Measurements from ENCODE around the gene IRF7.
"Not testable (repeated sequence)": the region's sequence is repeated elsewhere in the genome, so short reads cannot be mapped to it uniquely, and the experiment has no call there.

The IRF7 gene

DNA sequence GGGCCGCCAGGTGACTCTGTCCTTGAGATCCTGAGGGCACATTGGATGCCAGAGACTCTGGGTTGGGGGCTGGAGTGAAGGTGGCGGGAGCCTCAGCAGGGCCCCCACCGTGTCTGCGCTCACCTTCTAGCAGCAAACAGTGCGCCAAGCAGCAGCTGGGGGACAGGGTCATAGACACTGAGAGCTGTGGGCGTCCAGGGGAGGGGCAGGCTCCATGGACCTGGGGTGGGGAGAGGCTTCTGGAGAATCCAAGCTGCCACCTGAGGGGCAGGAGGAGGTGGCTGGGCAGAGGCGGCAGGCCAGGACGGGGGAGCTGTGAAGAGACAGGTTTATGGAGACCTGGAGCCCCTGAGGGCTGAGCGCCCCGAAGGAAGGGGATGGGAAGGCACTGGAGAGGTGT, 31.5 kb downstream of the IRF7 start:
- DNase-seq (ENCODE audit: low read depth in 2 of 2, low spot score in 1 of 2) = no peak

DNA sequence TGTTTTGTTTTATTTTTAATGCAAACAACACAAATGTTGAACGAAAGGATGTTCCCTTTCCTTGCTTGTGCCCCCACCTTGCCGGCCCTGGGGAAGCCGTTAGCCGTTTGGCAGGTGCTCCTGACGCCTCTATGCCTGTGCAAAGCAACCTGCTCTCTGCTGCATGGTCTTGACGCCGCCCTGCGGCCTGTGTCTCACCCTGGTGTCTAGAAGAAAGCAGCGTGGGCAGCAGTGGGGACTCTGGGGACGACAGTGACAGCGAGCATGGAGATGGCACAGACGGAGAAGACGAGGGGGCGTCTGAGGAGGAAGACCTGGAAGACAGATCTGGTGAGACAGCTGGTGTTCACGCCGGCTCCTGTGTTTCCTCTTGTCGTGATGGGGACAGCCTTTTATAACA, 34.0 kb downstream of the IRF7 start:
- DNase-seq (ENCODE audit: low read depth in 2 of 2, low spot score in 1 of 2) = no peak

DNA sequence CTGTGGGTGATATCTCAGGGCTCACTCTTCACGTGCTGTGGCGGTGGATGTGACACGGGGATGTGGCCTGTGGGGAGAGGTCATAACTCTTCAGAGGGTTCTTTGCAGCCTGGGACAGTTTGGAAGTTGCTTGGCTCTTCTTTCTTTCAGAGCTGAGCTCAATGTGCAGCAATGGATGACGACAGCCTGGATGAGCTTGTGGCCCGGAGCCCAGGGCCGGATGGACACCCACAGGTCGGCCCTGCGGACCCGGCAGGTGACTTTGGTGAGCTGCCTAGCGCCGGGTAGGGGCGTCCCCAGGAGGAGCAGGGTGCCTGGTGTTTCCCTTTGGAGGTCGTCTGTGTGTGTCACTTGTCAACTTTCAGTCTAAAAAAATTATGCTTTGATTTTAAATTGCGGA, 34.4 kb downstream of the IRF7 start:
- no peak for DNase-seq (ENCODE audit: low read depth in 2 of 2, low spot score in 1 of 2)

DNA sequence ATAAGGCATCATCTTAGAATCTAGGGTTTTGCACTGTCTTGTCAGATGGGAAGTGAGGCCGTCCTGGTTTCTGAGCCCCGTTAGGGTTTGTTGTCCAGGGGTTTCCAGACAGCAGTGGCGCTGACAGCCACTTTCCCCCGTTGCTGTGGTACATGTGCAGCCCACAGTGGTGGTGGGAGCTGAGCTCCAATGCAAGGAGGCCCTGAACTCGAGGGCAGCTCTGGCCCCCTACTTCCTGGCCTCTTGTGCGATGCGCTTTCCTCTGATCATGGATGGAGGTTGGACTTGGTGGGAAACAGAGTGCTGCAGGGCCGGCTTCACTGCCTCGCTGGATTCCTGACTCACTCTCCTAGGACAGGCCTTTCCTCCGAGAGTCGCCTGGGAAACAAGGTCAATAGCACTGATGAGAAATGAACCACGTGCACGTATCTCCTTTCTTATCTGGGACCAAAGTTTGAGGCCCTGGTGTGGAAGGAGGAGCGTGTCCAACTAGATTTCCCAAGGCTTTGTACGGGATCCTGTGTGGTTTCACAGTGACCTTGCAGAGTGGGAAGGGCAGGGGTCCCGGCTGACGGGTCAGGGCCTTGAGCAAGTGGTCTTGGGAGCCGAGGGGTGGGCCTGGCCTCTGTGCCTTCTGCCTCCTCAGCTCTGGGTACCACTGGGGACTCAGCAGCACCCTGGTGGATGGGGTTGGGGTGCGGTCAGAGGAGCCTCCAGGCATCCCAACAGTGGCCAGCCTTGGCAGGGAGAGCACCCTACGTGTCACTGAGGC, 35.7 kb downstream of the IRF7 start:
- DNase-seq (ENCODE audit: low read depth in 2 of 2, low spot score in 1 of 2) = no peak

DNA sequence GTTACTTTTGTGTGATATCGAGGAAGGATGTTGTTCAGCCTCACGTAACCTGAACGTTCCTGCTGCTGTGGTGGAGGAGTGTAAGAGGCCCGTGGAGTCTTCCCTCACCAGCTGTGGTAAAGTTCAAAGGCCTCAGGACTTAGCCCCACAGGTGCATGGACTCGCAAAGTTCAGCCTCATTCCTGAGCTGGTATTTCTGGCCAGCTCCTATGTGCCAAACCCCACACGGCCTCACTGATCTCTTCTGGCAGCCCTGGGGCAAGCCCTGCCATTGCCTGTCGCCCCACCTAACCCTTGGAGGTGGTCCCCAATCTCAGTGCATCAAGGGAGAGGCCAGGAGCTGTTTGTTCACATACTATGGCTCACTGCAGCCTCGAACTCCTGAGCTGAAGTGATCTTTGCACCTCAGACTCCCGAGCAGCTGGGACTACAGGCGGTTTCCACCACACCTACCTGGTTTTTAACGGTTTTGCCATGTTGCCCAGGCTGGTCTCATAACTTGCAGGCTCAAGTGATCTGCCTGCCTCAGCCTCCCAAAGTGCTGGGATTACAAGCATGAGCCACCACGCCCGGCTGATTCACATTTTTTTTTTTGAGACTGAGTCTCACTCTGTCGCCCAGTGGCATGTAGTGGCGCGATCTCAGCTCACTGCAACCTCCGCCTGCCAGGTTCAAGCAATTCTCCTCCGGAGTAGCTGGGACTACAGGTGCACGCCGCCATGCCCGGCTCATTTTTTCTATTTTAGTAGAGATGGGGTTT, 37.3 kb downstream of the IRF7 start:
- DNase-seq (ENCODE audit: low read depth in 2 of 2, low spot score in 1 of 2) = no peak

DNA sequence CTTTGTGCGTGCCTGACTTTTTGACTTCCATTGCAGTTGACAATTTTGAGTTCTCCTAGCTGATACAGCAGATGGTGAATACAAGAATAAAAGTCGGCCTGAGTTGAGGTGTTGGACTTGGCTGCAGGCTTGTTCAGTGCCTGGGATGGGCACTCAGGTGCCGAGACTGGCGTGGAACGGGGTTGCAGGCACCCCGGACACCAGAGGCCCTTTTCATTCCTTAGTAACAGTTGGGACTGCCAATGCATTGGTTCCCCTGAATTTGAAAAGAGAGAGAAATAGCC, 38.2 kb downstream of the IRF7 start:
- DNase-seq (ENCODE audit: low read depth in 2 of 2, low spot score in 1 of 2) = no peak

DNA sequence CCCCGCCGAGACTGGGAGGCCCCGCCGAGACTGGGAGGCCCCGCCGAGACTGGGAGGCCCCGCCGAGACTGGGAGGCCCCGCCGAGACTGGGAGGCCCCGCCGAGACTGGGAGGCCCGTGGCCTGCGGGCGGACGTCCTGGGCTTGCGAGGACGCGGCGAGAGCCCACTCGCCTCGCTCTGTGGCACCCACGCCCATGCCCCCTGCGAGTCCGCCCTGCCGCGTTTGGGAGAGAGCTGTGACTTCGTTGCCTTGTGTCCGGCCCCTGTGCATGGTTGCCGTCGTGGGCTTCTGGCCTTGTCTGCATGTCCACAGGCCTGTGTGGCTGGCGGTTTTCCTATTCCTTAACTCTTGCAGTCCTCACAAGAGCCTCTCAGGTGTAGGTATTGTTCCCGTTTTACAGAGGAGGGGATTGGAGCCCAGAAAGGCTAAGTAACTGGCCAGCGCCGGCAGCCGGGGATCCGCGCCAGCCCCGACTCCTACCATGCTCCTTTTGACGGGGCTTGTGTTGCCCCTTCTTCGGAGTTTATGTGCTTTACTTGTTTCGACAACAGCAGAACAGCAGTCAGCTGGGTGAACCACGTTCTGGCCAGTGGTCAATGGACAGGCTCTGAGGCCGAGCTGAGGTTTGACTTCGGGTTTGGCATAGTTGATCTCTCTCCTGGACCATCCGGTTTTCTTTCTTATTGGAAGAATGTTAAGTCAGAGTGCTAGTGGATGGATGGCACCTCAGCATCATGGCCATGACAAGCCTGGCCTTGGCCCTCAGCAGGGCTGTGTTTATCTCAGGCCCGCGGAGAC, 38.7 kb downstream of the IRF7 start:
- DNase-seq (ENCODE audit: low read depth in 2 of 2, low spot score in 1 of 2) = no peak

DNA sequence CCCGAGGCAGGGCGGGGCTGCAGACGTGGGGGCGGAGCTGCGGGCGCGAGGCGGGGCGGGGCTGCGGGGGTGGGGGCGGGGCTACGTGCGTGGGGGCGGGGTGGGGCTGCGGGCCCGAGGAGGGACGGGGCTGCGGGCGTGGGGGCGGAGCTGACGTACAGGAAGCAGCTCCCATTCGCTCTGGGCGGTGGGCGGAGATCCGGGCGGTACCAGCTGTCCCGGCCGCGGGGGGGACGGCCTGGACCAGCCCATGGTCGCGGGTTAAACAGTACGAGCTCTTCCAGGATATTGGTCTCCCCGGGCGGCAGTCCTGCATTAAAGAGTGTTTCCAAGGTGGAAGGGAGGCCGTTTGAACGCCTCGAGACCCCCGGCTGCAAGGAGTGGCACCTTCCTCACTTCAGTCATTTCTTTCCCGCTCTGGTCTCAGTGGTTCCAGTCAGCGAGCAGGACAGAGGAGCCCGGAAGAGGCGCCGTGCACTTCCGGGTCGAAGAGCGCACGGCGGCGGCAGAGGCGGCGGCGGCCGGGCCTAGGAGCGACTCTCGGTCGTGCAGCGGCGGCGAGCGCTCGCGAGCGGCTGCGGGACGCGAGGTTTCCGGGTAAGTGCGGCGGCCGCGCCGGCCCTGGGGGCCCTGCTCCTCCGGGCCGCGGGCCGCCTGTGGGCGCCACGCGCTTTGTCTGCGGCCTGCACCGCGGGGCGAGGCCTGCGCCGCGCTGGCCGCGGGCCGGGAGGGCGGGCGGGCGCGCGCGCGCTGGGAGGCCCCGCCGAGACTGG, 39.6 kb downstream of the IRF7 start, which contains the start of gene PHRF1:
TSS of gene PHRF1 (plus strand) at position 475 of the 773 bp plus-strand sequence. CDS start 5,043 bp downstream, outside the sequence.
- DNase-seq (ENCODE audit: low read depth in 2 of 2, low spot score in 1 of 2) = peak; percentile 91 to 96

DNA sequence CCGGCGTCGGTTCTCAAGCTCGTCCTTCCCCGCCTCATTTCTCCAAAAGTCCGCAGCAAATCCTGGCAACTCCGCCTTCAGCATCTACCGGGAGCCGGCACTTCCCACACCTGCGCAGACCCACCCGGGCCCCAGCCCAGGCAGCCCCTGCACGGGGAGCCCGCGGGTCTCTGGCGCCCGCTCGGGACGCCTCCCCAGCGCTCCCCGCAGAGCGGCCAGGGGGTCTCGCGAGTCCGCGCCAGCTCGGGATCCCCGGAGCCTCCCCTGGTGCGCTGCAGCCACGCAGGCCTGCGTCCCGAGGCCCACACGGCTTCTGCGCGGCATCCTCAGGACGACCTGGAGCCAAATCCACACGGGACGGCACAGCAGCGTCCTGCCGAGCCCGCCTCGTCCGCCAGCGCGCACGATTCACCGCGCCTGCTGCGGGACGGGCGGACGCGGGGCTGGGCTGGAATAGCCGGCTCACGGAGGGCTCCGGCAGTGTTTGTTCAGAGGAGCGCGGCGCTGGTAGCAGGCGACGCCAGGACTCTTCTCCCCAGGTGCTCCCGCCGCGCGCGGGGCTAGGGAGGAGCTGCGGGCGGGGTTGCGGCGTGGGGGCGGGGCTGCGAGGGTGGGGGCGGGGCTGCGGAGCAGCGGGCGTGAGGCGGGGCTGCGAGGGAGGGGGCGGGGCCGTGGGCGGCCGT, 40.3 kb downstream of the IRF7 start:
- no peak for DNase-seq (ENCODE audit: low read depth in 2 of 2, low spot score in 1 of 2)

DNA sequence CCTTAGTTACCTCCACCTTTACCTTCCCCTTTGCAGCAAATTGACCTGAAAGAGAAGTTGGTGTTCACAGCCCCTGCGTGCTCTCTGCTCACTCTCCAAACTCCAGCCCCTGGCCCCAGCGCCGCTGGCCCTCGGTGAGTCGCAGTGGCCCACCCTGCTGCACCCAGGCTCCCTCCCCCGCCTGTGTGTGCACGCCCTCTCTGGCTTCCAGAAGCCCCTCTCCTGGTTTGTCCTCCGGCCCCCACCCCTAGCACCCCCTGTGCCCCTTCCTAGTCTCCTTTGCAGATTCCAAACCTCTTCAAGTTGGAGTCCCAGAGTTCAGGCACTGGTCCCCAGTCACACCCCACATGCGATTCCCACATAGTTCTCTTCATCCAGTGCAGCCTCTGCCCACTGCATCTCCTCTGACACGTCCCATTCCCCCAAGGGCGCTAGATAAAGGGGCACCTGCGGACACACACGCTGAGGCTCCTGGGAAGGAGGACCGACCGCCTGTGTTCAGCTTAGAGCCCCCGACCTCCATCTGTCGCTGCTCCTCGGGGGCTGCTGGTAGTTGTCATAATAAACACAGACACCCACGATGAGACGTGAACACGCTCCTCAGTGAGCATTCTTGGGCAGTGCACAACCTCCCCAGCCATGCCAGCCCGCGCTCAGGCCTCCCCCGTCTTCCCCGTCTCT, 41.0 kb downstream of the IRF7 start:
- no peak for DNase-seq (ENCODE audit: low read depth in 2 of 2, low spot score in 1 of 2)

DNA sequence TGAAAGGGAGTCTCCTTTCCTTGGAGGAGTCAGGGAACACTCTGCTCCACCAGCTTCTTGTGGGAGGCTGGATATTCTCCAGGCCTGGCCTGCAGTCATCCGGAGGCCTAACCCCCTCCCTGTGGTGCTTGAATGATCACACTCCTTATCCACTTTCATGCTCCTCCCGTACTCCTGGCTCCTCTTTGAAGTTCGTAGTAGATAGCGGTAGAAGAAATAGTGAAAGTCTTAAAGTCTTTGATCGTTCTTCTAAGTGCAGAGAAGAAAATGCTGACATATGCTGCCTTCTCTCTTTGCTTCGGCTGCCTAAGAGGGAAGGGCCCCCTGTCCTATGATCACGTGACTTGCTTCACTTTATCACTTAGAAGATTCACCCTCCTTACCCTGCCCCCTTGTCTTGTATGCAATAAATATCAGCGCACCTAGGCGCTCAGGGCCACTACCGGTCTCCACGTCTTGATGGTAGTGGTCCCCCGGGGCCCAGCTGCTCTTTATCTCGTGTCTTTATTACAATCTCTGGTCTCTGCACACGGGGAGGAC, 41.6 kb downstream of the IRF7 start:
- DNase-seq (ENCODE audit: low read depth in 2 of 2, low spot score in 1 of 2) = not testable (repeated sequence)

DNA sequence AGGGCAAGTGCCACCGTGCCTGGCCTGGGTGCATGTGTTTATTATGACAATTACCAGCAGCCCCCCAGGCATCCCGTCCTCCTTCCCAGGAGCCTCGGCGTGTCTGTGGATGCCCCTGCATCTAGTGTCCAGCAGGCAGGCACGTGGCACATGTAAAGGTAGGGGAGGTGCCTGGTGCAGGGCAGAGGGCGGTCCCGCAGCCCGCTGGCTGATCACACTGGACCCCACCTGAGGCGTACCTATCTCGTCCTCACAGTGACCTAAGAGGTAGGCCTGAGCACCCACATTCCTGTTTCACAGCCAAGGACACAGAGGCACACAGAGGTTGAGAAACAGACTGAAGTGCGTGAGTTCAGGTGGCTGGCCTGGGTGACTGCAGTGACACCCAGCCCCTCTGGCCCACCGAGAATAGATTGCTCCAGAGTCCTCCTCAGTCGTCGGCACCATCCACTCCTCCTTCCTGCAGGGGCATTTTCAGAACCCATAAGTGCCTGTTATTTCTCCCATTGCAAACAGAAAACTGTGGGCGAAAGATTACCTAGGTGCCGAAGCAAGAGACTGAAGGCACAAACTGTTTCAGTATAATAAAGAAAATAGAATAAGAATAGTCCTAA, 42.5 kb downstream of the IRF7 start:
- DNase-seq (ENCODE audit: low read depth in 2 of 2, low spot score in 1 of 2) = no peak

DNA sequence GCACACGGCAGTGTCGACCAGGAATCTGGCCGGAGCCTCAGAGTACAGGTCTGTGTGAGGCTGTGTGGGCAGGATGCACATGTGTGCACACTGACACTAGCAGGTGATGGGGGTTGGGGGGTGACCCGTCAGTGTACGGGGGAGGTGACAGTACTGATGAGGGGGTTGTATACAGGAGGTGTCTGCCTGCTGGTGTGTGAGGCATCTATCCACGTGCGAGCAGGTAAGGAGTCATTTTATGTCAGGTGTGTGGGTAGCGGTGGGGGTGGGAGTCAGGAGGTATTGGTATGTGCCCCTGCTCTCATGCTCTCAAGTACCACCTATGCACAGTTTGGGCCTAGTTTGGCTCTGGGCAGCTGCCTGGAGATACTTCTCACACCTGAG, 44.0 kb downstream of the IRF7 start:
- DNase-seq (ENCODE audit: low read depth in 2 of 2, low spot score in 1 of 2) = no peak

DNA sequence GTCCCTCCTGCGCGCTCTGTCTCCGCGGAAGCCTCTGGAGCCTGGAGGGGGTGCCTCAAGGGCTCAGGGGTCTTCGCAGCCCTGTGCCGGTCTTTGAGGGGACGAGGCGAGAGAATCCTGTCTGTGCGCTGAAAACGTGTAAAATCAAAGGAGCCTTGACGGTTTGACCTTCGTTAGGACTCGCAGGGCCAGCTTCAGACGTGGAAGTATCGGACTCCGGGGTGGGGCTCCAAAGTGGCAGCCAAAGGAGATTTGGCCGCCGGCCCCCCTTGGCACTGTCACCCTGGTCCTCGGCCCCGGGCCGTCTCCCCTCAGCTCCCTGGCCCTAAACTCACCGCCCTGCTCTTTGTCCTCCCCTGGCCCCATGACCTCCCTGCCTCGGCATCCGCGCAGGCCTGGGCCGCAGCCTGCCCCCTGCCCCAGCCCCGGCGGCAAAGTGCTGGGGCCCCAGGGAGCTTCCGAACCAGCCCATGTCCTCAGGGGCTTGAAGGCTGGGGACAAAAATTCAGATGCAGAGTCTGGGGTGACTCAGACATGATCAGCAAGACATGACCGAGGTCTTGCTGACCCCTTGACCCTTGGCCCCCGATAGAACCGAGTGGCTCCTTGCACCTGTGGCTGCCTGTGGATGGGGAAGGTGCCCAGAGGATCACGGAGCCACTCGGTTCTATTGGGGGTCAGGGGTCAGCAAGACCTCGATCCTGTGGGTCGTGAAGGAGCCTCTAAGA, 46.4 kb downstream of the IRF7 start:
- no peak for DNase-seq (ENCODE audit: low read depth in 2 of 2, low spot score in 1 of 2)

DNA sequence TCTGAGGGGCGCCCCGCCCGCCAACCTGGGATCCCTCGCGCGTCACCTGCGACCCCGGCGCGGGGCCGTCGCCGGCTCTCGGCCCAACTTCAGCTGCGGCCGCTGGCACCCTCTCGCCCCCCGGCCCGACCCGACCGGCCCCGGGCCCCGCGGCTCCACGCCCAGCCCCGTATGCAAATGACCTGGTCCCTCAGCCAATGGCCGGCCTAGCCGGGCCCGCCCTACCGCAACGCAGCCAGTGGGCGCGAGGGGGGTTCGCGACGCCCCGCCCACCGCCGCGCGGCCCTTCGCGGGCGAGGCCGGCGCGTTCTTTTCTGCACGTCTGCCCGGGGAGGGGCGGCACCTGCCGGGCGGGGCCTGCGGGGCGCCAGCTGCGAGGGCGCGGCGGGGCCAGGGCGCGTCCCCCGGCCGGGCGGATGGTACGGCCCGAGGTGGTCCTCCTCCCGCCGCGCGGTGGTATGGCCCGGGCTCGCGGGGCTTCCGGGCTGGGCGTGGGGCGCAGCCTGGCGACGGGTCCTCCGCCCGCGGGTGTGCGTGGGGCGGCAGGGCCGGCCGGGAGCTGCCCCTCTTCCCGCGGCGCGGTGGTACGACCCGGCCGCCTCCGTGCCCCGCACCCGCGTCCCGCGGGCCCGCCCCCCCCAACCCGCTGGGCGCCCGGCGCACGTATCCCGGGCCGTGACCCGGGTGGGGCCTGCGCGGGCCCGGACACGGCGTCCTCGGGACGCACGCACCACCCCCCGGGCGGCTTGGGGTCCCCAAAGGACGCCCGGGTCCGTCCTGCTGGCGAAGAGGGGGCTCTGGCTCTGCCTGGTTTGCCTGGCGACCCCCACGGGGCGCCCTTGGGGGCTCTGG, 47.2 kb downstream of the IRF7 start:
- peak; percentile 63 to 76 for DNase-seq (ENCODE audit: low read depth in 2 of 2, low spot score in 1 of 2)

DNA sequence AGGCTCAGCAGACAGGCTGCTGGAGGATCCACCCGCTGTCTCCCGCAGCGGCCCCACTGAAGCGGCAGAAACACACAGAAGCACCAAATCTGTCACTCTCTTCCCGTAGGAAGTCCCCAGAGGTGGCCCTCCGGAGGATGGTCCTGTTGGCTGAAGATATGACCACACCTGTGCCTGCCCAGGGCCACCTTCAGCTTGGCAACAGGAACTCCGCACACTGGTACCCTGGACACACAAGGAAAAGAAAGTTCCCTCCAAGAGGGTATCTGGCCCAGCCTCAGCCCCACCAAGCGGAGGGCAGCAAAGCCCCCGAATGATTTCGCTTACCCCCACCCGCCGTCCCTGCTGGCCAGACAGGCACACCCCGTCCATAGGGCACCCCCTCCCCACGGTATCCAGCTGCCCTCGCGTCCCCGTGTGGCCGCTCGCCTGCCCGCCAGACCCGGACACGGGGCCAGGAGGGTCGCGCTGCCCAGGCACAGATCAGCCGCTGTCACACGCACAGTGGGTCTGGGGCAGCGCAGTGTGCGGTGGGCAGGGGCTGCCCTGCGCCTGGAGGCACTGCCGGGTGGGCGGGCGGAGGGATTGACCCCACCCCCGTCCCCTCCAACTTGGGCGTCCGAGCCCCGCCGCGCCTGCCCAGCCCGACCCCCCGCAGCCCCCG, 48.0 kb downstream of the IRF7 start:
- no peak for DNase-seq (ENCODE audit: low read depth in 2 of 2, low spot score in 1 of 2)

DNA sequence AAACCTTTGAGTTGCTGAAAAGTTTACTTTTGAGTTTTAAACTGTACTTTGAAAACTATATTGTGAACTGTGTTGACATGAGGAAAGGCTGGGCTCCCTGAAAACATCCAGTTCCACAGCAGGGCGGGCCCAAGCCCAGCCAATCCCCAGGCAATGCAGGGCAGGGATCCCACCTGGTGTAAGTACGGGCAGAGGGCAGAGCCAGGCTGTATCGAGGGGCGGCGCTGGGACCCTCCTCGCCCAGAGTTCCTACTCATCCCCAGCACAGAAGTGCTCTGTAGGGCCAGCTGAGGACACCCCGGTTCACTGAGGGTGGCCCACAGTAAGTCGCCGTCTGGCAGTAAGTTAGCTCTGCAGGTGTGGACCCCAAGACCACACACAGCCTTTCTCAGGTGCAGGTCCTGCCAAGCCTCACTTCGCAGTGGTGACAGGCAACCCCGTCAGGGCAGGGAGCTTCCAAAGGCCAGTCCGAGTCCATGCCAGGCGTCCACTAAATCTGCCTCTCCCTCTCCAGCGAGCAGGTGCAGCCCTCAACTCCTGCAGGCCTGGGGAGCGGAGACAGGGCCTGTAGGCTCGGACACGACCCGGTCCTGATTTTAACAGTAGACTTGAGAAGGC, 48.6 kb downstream of the IRF7 start:
- no peak for DNase-seq (ENCODE audit: low read depth in 2 of 2, low spot score in 1 of 2)

Data from stimulated activated CD8-positive, alpha-beta memory T cell treated with anti-CD3 and anti-CD28 coated beads, Interleukin-4, amount 100 ng/mL, for 4 hours (primary cell).